HFF-Myc (cell line): ENCODE results near the gene ZFHX2.

ENCODE experiments used
- DNase-seq: peaks from one replicate; pipeline ENCODE4 v3.0.0-alpha.2; 2011; ENCODE audit warnings: low read depth; ENCODE audit errors: extremely low read depth
- H3K4me3 ChIP-seq: replicated peaks from 2 replicates; pipeline ENCODE4 v1.5.1; 2011; ENCODE audit warnings: low read depth, mild to moderate bottlenecking, control low read depth, low read length
- TF ChIP-seq, protein P1 (sequence below): IDR thresholded peaks from 2 replicates; pipeline ENCODE4 v1.5.1; 2012; ENCODE audit warnings: mild to moderate bottlenecking, low read depth, low read length, control low read depth; ENCODE audit errors: missing control alignments

The ZFHX2 gene

DNA sequence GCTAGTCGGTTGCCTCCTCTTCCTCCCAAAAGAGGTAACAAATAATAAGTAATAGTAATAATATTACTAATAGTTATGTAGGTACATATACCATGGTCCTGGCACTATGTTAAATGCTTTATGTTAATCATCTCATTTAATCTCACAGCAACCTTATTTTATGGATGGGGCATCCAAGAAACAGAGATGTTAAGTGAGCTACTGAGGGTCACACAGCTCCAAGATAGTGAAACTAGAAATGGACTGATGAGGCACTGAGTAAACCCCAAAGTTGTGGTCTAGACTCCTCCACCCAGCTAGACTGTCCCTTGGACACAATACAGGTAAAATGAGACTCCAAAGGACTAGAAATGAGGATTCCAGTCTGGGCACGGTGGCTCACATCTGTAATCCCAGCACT is 15.1 kb downstream of the ZFHX2 start:
- H3K4me3 ChIP-seq, result no peak overlapping the region
- DNase-seq, result no peak
- TF ChIP-seq, protein P1, sequence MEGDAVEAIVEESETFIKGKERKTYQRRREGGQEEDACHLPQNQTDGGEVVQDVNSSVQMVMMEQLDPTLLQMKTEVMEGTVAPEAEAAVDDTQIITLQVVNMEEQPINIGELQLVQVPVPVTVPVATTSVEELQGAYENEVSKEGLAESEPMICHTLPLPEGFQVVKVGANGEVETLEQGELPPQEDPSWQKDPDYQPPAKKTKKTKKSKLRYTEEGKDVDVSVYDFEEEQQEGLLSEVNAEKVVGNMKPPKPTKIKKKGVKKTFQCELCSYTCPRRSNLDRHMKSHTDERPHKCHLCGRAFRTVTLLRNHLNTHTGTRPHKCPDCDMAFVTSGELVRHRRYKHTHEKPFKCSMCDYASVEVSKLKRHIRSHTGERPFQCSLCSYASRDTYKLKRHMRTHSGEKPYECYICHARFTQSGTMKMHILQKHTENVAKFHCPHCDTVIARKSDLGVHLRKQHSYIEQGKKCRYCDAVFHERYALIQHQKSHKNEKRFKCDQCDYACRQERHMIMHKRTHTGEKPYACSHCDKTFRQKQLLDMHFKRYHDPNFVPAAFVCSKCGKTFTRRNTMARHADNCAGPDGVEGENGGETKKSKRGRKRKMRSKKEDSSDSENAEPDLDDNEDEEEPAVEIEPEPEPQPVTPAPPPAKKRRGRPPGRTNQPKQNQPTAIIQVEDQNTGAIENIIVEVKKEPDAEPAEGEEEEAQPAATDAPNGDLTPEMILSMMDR, result no peak

DNA sequence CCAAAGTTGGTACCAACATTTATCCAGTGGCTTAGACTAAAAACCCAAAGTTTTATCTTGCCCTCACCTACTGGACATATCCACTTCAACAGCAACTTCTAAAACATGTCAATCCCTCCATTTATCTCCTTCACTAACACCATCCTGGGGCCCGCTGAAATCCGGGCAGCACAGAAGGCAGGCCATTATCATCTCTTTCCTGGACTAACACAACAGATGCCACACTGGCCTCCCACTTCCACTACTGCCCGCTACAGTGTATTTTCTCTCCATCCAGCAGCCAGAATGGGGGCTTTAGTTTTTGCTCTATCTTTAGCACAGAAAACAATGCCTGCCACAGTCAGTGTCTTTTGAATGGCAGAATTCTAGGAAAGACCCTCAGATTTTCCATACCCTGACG is 15.6 kb downstream of the ZFHX2 start:
- no peak overlapping the region for H3K4me3 ChIP-seq
- DNase-seq, result no peak
- TF ChIP-seq, protein P1, result no peak

DNA sequence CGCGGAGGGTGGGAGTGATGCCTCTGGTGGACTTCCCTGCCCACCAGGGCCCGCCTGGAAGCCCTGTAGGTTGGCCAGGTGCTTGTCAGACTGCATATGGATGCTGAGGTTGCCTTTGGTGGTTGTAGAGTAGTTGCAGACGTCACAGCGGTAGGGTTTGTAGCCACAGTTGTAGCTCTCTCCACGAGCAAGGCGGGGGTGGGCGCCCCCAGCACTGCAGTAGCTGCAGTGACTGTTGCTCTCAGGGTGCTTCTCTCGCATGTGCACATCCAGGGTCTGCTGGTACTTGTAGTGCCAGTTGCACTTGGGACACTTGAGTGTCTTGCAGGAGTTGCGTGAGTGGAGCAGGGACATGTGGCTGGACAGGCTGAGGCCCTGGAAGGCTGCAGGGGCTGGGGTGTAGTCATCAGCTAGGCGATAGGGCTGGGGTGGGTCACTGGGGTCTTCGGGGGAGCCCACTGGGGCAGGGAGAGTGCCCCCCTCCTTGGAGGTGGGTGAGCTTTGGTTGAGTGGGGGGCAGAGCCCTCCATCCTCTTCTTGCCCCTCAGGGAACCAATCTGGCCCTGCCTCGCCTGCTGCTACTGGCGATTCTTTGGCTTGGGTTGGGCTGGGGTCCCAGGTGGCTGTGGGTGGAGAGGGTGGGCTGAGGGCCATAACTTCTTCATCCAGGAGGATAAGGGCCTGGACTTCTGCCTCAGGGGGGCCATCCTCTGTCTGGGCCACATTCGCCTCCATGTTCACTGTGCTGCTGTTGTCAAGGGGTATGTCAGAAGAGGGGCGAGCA is 17.7 kb downstream of the ZFHX2 start:
- TF ChIP-seq, protein P1, result no peak
- DNase-seq, result no peak
- H3K4me3 ChIP-seq, result no peak overlapping the region

DNA sequence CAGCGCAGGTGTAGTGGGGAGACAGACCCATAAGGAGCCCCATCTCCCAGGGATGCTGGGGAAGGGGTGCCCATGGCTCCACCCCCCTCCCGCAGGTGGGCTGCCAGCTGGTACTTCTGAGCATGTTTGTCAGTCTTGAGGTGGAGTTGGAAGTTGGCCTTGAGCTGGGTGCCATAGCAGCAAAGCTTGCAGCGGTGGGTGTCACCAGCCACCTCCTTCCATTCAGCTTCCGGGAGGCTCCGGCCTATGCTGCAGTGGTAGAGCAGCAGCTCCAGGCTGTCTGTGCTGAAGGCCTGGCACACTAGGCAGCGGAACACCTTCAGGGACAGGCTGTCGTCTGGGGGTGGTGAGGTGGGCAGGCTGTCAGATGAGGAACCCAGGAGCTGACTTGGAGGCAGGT is 18.9 kb downstream of the ZFHX2 start:
- TF ChIP-seq, protein P1, result no peak
- DNase-seq, result no peak
- no peak overlapping the region for H3K4me3 ChIP-seq

DNA sequence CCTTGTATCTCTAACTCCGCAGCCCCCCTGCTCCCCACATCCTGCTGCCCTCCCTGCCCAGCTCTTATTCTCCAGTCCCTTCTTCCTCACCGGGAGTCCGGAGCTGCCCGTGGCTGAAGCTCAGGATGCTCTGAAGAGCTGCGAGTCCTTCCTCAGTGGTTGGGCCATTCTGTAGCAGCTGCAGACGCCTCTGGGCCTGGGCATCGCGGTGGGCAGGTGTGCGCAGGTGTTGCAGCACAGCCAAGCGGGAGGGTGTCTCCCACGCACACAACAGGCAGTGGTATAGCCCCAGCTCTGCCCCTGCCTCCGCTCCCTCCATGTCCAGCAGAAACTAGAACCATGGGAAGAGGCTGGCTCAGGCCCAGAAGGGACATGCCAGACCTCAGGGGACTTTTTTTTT is 20.2 kb downstream of the ZFHX2 start:
- TF ChIP-seq, protein P1, result no peak
- no peak overlapping the region for H3K4me3 ChIP-seq
- no peak for DNase-seq

DNA sequence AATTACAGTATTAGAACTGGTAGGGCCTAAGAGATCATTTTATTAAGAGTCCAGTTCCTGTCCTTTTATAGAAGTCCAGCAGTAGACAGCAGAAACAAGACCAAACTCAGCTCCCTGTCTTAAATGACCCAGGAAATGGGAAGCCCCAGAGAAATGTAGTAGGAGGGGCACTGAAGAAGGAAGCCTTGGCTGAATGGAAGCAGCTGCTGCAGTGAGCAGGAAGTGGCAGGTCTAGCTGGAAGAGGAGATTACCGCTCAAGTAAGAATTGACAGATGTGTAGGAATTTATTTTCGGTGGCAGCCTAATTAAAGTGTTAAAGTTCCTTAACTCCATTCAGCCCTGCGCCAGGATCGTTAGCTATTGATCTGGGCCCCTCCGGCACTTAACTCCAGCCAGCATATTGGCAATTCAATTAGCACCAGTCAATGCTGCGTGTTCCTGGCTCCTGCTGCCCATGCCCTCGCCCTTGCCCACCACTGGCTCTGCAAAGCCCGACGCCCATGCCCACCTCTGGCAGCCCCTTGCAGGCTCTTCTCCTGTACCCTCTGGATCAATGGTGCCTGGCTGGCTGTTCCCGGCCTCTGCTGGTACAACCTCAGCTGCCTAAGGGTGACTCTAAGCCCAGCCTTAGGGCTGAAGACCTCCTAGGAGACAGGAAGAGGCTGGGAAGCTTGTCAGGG is 21.1 kb downstream of the ZFHX2 start:
- TF ChIP-seq, protein P1, result no peak
- DNase-seq, result no peak
- no peak overlapping the region for H3K4me3 ChIP-seq
